Stimulated activated CD8-positive, alpha-beta memory T cell treated with anti-CD3 and anti-CD28 coated beads, Interleukin-15, amount 100 ng/mL, for 24 hours (primary cell): Measurements from ENCODE around the gene DLG5.

ENCODE experiments used
- DNase-seq: peaks from one replicate; pipeline ENCODE4 v3.0.0-alpha.2; 2020; ENCODE audit warnings: low read depth

DLG5 gene

DNA sequence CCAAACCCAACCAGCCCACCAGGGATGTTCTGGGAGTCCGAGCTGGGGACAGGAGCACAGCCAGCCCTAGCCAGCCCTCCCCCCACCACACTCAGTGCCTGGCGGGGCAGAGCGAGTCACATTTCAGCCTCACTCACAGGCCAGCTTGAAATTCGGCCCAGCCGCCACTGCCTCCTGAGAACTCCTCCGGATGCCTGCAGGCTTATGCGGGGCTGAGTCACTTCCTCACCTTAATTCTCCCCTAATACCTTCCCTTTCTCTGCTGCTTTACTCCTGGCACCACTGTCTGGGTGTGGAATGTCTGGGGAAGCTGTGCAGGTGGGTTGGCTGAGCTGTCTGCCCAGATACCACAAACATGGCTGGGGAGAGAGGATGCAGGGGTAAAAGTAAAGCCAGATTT, 22.6 kb upstream of the DLG5 start:
- DNase-seq = no peak

DNA sequence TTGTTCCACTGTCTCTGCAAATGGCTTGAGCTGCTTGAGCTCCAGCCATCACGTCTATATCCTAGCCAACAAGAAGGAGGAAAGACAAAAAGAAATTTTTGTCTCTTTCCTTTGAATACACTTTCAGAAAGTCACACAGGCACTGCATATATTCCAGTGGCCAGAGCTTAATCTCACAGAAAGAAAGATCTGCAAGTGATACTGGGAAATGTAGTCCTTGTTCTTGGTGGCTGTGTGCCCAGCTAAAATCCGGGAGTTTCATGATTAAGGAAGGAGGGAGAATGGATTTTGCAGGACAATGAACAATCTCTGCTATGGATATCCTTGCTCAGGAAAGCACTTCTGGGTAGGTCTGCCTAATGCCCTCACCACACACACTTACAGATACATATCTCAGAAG, 19.5 kb upstream of the DLG5 start:
- no peak for DNase-seq

- DNase-seq = no peak
These were observed 18.0 kb upstream of the DLG5 start for GRCh38 chr10:77944519-77944918.

GRCh38 chr10:77943121-77943901, 16.8 kb upstream of the DLG5 start:
- DNase-seq = no peak

DNA sequence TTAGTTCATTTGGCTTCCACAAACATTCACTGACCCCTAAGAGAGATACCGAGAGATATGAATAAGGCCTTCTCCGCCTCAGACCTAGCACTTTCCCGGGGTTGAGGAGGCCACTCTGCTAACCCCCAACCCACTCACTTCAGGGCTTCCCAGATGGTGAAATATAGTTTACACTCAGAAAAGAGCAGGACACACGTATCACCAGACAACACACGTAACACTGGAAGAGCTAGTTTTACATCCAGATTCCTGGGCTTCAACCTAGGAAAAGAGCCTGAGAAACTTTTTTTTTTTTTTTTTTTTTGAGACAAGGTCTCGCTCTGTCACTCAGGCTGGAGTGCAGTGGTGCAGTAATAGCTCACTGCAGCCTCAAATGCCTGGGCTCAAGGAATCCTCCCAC, 15.2 kb upstream of the DLG5 start:
- DNase-seq = no peak

DNA sequence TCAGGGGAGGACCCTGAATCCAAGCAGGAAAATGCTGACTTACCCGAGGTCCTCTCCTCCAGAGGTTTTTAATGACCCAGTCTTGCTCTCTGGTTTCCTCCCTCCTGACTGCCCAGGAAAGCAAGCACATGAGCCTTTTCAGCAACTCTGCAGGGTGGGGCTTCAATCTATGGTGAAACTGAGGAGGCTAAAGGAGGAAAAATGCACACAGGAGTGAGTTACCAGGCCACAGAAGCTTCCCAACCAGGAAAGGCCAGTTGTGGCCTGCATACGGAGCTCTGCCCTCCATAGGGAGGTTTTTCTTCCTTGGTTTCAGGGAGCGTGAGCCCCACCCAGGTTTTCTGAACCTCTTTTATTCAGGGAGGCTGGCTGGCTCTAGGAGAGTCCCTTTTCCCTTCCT, 14.1 kb upstream of the DLG5 start:
- no peak for DNase-seq

- DNase-seq = no peak
These were observed 13.7 kb upstream of the DLG5 start for GRCh38 chr10:77940225-77940624.

GRCh38 chr10:77939561-77940001, 13.0 kb upstream of the DLG5 start:
- no peak for DNase-seq

DNA sequence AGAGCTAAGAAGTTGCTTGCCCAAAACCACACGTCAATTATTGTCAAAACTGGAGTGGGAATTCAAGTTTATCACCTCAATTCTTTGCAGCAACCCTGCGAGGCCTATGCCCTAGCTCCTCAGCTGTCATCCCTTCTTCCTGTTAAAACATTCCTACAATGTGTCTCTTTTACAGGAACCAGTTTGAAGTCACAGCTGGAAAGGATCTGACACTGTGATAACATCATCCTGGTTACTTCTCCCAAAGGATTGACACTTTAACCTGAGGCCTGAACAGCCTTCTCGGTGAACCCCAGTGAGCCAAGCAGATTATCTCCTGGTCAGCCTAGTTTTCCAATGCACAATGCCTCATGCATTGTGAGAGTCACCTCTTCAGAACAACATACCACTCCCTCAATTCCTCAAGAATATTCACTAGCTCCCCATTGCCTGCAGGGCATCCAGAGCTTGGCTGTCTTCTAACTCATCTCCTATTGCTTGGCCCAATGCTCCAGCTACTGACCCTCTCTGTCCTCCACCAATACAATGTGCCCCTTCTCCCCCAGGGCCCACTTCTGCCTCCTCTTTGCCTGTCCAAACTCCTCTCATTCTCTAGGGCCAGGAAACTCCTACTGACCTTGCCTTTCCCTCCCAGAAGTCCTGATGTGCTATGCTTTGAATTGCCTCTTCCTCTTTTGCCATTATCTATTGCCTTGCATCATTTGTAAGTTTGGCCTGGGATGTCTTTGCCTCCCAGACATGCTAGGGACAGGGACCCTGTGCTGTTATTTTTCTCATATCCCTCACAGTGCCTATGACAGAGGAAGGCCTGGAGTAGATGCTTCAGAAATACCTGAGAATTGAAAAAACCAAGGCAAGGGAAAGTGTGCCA, 10.4 kb upstream of the DLG5 start:
- no peak for DNase-seq

DNA sequence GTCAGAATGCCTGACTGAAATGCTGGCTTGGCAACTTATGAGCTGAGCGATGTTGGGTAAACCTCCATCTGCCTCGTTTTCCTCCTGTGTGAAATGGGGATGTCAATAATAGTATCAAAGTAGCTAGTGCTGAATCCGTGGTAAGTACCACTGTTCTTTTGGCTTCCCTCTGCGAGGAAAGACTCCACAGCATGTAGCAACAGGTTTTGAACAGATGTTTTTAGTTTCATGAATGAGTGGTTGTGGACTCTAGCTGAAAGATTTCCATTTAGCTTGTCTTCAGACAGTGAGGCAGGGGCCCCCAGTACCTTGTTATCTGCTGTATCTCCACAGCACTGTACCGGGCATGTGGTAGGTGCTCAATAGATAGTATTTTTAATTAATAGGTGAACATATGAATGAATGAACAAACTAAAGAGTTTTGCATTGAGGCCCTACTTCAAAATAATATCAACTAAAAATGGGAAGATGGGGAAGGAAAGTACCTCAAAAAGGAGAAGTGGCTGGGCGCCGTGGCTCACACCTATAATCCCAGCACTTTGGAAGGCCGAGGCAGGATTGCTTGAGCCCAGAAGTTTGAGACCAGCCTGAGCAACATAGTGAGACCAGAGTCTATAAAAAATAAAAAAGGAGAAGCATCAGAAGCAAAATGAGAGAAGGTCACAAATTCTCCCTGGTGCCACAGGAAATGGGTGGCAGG, 5.6 kb upstream of the DLG5 start:
- no peak for DNase-seq

GRCh38 chr10:77927402-77928246, 1.1 kb upstream of the DLG5 start:
- DNase-seq = no peak

GRCh38 chr10:77925795-77926565, 575 bp downstream of the DLG5 start:
- DNase-seq = no peak

GRCh38 chr10:77925410-77925794, 1.2 kb downstream of the DLG5 start:
- DNase-seq = no peak

DNA sequence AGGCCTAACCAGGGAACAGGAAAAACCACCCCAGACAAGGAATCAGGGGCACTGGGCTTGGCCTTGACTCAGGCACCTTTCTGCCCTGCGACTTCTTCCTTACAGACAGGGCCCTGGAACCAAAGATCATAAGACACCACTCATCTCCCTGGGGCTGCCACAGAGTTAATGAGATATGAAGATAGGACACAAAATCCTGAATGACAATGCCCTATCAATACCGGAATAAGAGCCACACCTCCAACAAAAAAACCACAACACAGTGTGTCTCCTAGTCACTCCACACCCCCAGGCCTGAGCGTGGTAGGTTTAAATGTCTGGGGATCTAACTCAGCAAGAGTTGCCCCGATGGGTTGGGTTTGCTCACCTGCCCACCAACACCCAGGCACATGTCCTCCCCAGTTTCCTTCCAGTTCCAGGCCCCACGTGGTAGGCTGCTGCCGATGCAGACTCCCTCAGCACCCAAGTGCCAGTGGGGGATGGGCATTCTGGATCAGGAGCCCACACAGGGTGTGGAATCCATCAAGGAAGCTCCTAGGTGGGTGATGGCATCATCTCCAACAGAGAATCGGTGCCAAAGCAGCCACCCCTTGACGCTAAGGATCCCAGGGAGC, 3.9 kb downstream of the DLG5 start:
- no peak for DNase-seq

GRCh38 chr10:77922055-77922454, 4.5 kb downstream of the DLG5 start:
- DNase-seq = no peak

GRCh38 chr10:77921395-77921794, 5.2 kb downstream of the DLG5 start:
- DNase-seq = no peak

GRCh38 chr10:77920495-77920894, 6.1 kb downstream of the DLG5 start:
- no peak for DNase-seq

DNA sequence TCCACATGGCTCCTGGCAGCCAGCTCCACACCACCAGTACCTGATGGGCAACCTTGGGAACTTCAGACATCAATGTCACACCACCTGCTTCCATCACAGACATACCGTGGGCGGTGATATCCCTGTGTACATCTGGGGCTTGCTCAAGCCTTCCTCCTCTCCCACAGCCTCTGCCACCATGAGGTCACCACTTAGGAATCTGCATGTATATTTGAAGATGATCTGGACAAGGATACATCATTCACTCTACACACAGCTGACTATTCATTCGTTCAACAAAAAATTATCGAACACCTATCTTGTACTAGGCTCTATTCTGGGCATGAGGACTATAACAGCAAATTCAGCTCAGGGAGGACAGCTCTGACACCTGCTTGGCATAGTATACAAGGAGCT, 6.8 kb downstream of the DLG5 start:
- DNase-seq = no peak

DNA sequence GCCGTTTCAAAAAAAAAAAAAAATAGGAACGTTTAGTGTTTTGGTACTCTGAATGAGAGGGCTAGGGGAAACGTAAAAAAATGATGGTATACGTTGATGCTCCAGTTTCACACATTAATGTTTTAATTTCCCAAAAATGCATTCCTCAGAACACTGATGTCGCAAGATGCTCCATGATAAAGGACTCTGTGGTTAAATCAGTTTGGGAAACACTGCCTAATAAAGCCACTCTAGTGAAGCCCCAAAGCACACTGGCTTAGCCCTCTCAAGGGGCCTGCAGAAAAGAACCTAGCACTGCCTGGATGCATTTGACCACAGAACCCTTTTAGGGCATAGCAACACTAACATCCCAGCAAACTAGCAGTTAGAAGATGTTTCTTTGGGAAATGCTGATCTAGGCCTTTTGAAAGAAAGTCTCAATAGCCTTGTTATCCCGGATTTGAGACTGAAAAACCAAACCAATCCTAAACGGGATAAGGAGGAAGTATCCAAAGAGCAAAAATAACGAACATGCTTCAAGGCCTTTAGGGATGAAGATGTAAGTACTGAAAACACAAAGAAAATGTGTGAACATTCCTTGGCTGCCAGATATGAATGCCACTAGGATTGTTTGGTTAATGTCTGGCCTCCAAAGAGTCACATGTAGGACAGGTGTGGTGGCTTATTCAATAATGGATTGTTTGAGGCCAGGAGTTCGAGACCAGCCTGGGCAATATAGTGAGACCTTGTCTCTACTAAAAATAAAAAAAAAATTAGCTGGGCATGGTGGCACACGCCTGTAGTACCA, 11.0 kb downstream of the DLG5 start:
- no peak for DNase-seq

DNA sequence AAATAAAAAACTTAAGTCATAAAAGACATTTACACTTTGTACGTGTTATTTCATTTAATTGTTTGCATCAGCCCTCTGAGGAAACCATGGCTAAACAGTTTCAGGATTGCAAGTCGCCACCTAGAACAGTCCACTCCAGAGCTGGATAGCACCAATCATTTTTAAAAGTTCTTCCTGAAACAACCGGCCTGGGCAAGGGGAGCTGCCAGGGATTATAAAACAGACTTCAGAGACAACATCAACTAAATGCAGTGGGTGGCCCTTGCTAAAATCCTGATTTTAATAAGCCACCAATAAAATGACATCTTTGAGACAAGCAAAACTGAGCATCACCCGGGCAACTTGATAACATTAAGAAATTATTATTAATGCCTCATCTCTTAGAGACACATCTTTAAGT, 13.5 kb downstream of the DLG5 start:
- no peak for DNase-seq
